Ascending aorta (tissue), 2 donors: ENCODE results near the gene MTARC1. TPM values are rescaled to one million over a fixed set of nuclear protein-coding genes. Genes with fewer than 3 reads are reported as not detected.

Experiments
- DNase-seq, 2 donors: peaks; one replicate each; pipeline ENCODE4 v3.0.0-alpha.2; 2019; ENCODE audit warnings: low spot score in 2 of 2
- H3K27ac ChIP-seq, 2 donors: fragments of 200-600 bp; sonication (generic); one replicate each; pipeline ENCODE4 v1.5.1; 2016 to 2017; ENCODE audit warnings: mild to moderate bottlenecking in 1 of 2
- H3K27me3 ChIP-seq: fragments of 200-600 bp; sonication (generic); one replicate; pipeline ENCODE4 v1.5.1; 2017
- H3K36me3 ChIP-seq, 2 donors: fragments of 200-600 bp; sonication (generic); one replicate each; pipeline ENCODE4 v1.5.1; 2016
- H3K4me1 ChIP-seq, 2 donors: fragments of 200-600 bp; sonication (generic); one replicate each; pipeline ENCODE4 v1.5.1; 2016 to 2017; ENCODE audit warnings: mild to moderate bottlenecking in 1 of 2
- H3K4me3 ChIP-seq, 2 donors: fragments of 200-600 bp; sonication (generic); one replicate each; pipeline ENCODE4 v1.5.1; 2016 to 2017; ENCODE audit warnings: mild to moderate bottlenecking in 1 of 2
- H3K9me3 ChIP-seq, 2 donors: fragments of 200-600 bp; sonication (generic); one replicate each; pipeline ENCODE4 v1.5.1; 2016
- intact Hi-C: fragments of 100-400 bp; cut with DNase I; formaldehyde crosslinking; loops from one replicate; pipeline ENCODE4 v1.15.1; 2023
- total RNA-seq: library from RNA; depleted of rRNA; stranded (reverse); fragments of >200 nt; gene quantifications from one replicate; pipeline ENCODE4 v1.1.0, GENCODE V29; 2016
- TF ChIP-seq, protein P1 (sequence below), 3 experiments: fragments of 200-600 bp in 2 of 3; fragments of 450-650 bp in 1 of 3; sonication (generic) in 2 of 3; IDR thresholded peaks; one replicate each; pipeline ENCODE4 v1.5.1; 2016 to 2019; ENCODE audit warnings: antibody characterized with exemption in 3 of 3, mild to moderate bottlenecking in 1 of 3, moderate library complexity in 1 of 3

The MTARC1 gene
- total RNA-seq, 1 donor from 2014 or later: 2.2 TPM

DNA sequence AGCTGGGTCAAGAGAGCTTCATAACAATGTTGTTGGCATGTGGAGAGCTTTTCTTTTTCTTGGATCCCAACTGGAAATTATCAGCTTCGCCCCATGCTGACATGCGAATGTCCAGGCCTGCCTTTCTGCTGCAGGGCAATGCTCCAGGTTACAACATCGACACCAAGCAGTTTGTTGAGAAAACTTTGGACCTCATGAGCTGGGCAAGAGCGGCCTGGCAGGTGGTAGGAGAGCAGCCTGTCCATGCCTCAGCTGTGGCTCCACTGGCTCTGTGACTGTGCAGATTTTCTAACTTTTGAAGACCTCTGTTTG lies 41.4 kb downstream of the MTARC1 start:
- no peak overlapping the region for H3K4me3 ChIP-seq
- no peaks in the 10 kb centered on the region for H3K36me3 ChIP-seq
- no peaks in the 10 kb centered on the region for H3K27me3 ChIP-seq
- no peak for DNase-seq
- intact Hi-C loops: no loop called here
- H3K4me1 ChIP-seq: peaks cover 0 to 10% of the 10 kb centered on the region in 2 donors
- H3K27ac ChIP-seq: no peak overlapping the region
- TF ChIP-seq, protein P1, sequence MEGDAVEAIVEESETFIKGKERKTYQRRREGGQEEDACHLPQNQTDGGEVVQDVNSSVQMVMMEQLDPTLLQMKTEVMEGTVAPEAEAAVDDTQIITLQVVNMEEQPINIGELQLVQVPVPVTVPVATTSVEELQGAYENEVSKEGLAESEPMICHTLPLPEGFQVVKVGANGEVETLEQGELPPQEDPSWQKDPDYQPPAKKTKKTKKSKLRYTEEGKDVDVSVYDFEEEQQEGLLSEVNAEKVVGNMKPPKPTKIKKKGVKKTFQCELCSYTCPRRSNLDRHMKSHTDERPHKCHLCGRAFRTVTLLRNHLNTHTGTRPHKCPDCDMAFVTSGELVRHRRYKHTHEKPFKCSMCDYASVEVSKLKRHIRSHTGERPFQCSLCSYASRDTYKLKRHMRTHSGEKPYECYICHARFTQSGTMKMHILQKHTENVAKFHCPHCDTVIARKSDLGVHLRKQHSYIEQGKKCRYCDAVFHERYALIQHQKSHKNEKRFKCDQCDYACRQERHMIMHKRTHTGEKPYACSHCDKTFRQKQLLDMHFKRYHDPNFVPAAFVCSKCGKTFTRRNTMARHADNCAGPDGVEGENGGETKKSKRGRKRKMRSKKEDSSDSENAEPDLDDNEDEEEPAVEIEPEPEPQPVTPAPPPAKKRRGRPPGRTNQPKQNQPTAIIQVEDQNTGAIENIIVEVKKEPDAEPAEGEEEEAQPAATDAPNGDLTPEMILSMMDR (IDR thresholded peaks at IDR 0.05): no peak
- no peaks in the 10 kb centered on the region for H3K9me3 ChIP-seq

DNA sequence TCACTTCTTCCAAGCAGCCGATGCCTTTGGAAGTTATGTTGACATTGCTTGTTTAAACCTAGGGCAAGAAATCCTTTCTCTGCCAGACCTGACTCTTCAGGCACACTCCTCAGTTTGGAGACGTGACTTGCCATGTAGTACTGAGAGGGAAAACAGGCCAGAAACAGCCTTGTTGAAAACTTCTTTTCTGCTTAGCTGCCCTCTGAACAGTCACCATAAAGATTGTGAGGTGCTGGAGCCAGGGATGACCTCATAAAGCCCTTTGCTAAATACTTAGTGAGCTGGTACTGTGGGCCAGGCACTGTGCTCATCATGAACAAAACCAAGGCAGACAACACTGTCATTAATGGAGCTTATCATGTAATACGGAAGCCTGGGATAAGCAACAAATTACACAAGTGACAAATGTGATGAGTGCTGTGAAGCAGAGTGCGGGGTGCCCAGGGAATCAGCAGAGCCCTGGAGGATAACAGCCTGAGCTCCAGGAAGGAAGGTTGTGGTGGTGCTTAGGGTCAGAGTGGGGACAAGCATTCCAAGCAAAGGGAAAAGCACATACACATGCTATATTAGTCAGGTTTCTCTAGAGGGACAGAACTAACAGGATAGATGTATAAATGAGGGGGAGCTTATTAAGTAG lies 42.4 kb downstream of the MTARC1 start:
- H3K4me3 ChIP-seq: no peak overlapping the region
- H3K27me3 ChIP-seq: no peaks in the 10 kb centered on the region
- H3K4me1 ChIP-seq: peaks cover 0 to 10% of the 10 kb centered on the region in 2 donors
- DNase-seq: no peak
- H3K9me3 ChIP-seq: no peaks in the 10 kb centered on the region
- intact Hi-C loops: no loop called here
- no peak overlapping the region for H3K27ac ChIP-seq
- H3K36me3 ChIP-seq: no peaks in the 10 kb centered on the region
- TF ChIP-seq, protein P1 (IDR thresholded peaks at IDR 0.05): no peak

DNA sequence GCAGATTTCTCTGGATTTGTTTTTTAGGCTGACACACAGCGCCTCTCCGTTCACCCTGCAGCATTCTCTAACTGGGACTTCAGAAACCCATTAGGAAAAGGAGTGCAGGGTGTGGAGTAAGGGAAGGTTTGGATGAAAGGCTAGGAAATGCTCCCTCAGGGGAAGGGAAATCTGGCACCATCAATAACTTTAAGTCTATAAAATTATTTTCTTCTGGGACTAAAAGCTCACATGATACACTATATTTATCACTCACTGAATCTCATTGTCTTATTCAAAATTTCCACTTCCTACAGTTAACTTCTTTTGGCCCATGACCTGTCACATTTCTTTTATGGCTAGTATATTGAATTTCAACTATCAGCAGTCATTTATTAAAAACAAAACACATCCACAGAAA lies 46.7 kb downstream of the MTARC1 start:
- Histone ChIP-seq H3K36me3 (no peaks in the 10 kb centered on the region), H3K27me3 (no peaks in the 10 kb centered on the region), H3K9me3 (no peaks in the 10 kb centered on the region), H3K27ac (no peak overlapping the region), H3K4me3 (no peak overlapping the region), H3K4me1 (peaks cover 0 to 10% of the 10 kb centered on the region in 2 donors)
- DNase-seq: no peak
- intact Hi-C loops: no loop called here
- TF ChIP-seq, protein P1 (IDR thresholded peaks at IDR 0.05): no peak

DNA sequence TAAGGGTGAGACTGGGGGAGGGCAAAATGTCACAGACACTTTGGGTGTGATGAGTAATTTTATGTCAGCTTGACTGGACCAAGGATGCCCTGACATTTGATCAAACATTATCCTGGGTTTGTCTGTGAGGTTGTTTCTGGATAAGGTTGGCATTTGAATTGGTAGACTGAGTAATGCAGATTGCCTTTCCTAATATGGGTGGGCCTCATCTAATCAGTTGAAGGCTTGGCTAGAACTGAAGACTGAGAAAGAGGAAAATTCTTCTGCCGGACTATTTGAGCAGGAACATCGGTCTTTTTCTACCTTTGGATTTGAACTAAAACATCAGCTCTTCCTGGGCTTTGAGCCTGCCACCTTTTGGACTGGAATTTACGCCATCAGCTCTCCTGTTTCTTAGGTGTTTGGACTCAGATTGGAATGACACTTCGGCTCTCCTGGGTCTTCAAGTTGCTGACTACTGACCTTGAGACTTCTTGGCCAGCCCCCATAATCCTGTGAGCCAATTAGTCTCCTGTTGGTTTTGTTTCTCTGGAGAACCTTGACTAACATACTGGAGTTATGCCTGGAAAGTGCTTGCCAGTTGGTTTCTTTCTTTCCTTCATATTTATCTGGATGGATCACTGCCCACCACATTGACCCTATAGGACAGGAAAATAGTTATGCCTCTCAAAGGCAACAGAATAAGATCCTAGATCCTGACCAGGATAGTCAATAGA lies 47.6 kb downstream of the MTARC1 start:
- Histone ChIP-seq H3K27me3 (no peaks in the 10 kb centered on the region), H3K27ac (no peak overlapping the region), H3K4me1 (peaks cover 0 to 6% of the 10 kb centered on the region in 2 donors), H3K36me3 (no peaks in the 10 kb centered on the region), H3K9me3 (no peaks in the 10 kb centered on the region), H3K4me3 (no peak overlapping the region)
- TF ChIP-seq, protein P1 (IDR thresholded peaks at IDR 0.05): no peak
- no peak for DNase-seq
- intact Hi-C loops: no loop called here

Other genes with a start within 250 kb of the MTARC1 start
- gene C1orf115, start 96.5 kb upstream of the MTARC1 start, total RNA-seq: 18.4 TPM
- 23.7 TPM for gene MTARC2, start 38.6 kb upstream of the MTARC1 start, total RNA-seq
- 39.3 TPM for gene HLX, start 92.5 kb downstream of the MTARC1 start, total RNA-seq